ENCODE results near the gene GPR108.
"Not testable (repeated sequence)": the region's sequence is repeated elsewhere in the genome, so short reads cannot be mapped to it uniquely, and the experiment has no call there.

The GPR108 gene

DNA sequence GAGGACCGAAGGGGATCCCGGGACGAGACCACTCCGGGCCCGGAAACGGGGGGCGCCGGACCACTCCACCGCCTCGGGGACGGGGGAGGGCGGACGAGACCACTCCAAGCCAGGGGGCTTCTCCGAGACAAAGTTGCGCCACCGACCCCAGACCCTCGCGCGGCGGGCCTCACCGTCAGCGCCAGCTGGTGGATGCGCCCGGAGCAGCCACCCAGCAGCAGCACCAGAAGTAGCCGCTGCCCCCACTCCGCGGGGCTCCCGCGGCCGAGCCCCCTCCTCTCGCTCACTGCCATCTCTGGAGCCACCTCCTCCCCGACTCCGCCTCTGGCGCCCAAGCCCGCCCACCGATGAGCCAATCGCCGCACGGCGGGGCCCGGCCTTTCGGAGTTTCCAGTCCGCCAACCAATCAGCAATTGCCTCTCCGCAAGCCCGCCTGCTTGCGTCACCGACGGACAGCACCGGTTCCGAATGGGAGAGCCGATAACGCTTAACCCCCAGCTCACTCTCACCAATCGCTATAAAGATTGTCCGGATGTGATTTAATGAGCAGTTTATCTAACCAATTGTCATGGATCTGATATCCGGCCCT lies at the start of gene GPR108:
Gene GPR108 (minus strand): TSS at position 297 of the 589 bp plus-strand sequence. CDS start 4 bp downstream, at position 293.
- TF ChIP-seq, protein P1, sequence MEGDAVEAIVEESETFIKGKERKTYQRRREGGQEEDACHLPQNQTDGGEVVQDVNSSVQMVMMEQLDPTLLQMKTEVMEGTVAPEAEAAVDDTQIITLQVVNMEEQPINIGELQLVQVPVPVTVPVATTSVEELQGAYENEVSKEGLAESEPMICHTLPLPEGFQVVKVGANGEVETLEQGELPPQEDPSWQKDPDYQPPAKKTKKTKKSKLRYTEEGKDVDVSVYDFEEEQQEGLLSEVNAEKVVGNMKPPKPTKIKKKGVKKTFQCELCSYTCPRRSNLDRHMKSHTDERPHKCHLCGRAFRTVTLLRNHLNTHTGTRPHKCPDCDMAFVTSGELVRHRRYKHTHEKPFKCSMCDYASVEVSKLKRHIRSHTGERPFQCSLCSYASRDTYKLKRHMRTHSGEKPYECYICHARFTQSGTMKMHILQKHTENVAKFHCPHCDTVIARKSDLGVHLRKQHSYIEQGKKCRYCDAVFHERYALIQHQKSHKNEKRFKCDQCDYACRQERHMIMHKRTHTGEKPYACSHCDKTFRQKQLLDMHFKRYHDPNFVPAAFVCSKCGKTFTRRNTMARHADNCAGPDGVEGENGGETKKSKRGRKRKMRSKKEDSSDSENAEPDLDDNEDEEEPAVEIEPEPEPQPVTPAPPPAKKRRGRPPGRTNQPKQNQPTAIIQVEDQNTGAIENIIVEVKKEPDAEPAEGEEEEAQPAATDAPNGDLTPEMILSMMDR (IDR thresholded peaks at IDR 0.05; ENCODE audit: low read depth, low read length): no peak
- peak within 1 kb of the TSS; percentile 93 for H3K4me3 ChIP-seq (ENCODE audit: low read depth, low read length)

DNA sequence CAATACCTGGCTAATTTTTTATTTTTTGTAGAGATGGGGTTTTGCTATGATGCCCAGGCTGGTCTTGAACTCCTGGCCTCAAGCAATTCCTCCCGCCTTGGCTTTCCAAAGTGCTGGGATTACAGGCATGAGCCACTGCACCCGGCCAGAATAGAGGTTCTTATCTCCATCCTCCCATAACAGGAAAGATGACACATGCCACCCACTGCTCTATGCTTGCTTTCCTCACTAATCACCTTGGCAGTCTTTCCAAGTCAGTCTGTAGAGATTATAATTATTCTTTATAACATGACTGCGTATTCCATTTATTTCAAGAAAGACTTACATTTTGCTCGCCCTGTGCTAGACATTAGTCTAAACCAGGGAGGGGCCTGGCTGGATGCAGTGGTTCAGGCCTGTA lies 41.8 kb upstream of the GPR108 start:
- TF ChIP-seq, protein P1 (IDR thresholded peaks at IDR 0.05; ENCODE audit: low read depth, low read length): no peak

DNA sequence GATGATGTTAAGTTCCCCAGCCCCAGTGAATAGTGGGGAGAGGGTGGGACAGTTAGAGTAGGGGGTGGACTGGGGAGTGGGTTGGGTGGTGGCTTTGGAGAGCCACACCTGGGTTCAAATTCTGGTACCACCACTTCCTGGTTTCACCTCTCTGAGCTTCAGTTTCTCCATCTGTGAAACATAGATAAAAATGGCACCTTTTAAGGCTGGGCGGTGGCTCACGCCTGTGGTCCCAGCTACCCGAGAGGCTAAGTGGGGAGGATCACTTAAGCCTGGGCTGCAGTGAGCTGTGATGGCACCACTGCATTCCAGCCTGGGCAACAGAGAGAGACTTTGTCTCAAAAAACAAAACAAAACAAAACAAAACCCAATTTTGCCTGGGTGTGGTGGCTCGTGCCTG lies 41.0 kb upstream of the GPR108 start:
- H3K4me3 ChIP-seq (ENCODE audit: low read depth, low read length): no peak overlapping the region

More for the DNA sequence above, 41.8 kb upstream of the GPR108 start:
- no peak overlapping the region for H3K4me3 ChIP-seq (ENCODE audit: low read depth, low read length)

DNA sequence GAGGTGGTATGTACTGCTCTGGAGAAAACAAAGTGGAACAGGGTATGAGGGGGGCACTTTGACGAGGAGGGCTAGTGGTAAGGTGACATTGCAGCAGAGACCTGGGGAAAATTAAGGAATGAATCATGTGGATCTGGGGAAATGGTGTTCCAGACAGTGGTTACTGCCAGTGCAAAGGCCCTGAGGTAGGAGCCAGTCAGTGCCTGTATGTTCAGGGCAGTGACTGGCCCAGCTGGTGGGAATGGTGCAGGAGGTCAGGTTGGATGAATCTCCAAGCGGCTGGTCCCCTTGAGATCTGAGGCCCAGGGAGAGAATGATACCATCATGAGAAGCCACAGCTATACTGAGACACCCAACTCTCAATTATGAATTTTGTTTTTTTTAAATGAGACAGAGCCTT lies 40.1 kb upstream of the GPR108 start:
- no peak overlapping the region for H3K4me3 ChIP-seq (ENCODE audit: low read depth, low read length)
- TF ChIP-seq, protein P1 (IDR thresholded peaks at IDR 0.05; ENCODE audit: low read depth, low read length): no peak

More for the DNA sequence above, 41.0 kb upstream of the GPR108 start:
- TF ChIP-seq, protein P1 (IDR thresholded peaks at IDR 0.05; ENCODE audit: low read depth, low read length): no peak

DNA sequence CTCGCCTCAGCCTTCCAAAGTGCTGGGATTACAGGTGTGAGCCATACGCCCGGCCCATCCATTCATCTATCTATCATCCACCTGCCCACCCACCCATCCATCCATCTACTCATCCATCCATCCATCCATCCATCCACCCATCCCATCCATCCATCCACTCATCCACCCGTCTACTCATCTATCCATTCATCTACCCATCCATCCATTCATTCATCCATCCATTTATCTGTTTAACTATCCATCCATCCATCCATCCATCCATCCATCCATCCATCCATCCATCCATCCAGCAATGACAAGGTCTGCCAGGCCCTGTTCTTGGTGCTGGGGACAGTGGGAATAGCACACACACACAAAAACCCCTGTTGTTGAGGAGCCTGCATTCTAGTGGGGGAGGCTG lies 39.6 kb upstream of the GPR108 start:
- TF ChIP-seq, protein P1 (IDR thresholded peaks at IDR 0.05; ENCODE audit: low read depth, low read length): no peak

DNA sequence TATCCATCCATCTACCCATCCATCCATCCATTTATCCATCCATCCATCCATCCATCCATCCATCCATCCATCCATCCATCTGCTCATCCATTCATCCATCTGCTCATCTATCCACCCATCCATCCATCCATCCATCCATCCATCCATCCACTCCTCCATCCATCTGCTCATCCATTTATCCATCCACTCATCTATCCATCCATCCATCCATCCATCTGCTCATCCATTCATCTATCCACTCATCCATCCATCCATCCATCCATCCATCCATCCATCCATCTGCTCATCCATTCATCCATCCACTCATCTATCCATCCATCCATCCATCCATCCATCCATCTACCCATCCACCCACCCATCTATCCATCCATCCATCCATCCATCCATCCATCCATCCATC lies 38.7 kb upstream of the GPR108 start:
- not testable (repeated sequence) for H3K4me3 ChIP-seq (ENCODE audit: low read depth, low read length)

More for the DNA sequence above, 39.6 kb upstream of the GPR108 start:
- no peak overlapping the region for H3K4me3 ChIP-seq (ENCODE audit: low read depth, low read length)

DNA sequence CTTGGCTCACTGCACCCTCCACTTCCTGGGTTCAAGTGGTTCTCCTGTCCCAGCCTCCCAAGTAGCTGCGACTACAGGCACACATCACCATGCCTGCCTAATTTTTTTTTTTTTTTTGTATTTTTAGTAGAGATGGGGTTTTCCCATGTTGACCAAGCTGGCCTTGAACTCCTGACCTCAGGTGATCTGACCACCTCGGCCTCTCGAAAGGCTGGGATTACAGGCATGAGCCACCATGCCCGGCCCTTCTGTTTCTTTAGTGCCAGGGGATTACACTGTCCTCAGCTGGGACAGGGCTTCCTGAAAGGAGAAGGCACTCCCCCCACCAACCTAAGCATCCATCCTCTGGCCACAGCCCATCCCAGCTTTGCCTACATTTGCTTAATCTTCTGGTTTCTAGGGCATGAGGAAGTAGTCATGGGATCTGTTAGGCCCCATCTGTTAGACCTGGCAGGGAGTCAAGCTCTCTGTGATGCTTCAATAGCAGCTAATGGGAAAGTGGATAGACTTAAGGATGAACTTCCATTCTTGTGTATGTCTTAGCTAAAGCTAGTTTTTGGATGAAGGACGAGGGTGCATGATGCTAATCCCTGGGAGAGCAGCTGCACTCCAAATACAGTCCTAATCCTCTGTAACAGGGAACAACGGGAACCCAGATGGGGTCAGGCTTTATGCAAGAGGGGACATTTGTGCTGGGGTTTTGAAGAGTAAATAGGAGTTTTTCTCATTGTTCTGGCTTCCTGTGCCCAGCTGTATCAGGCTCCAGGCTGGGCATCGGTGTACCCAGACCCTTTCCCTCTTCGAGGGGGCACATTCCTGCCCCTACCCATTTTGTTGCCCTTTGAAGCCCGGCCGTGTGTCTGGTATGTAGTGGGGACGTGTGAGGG lies 37.7 kb upstream of the GPR108 start:
- no peak overlapping the region for H3K4me3 ChIP-seq (ENCODE audit: low read depth, low read length)
- TF ChIP-seq, protein P1 (IDR thresholded peaks at IDR 0.05; ENCODE audit: low read depth, low read length): no peak
